Upper lobe of right lung (tissue), 1 donor: Measurements from ENCODE around the gene ADAMTS2. TPM values are rescaled to one million over a fixed set of nuclear protein-coding genes. Genes with fewer than 3 reads are reported as not detected.

Source experiments
- ATAC-seq: fragments of 200-7000 bp; cut with Tn5 transposase; one replicate; pipeline ENCODE4 v1.9.1; 2020; ENCODE audit warnings: mild to moderate bottlenecking, moderate library complexity
- DNase-seq: peaks from one replicate; pipeline ENCODE4 v3.0.0-alpha.2; 2020
- H3K27ac ChIP-seq: fragments of 200-600 bp; one replicate; pipeline ENCODE4 v1.8.0; 2022
- H3K27me3 ChIP-seq: fragments of 200-600 bp; one replicate; pipeline ENCODE4 v1.8.0; 2022; ENCODE audit warnings: mild to moderate bottlenecking
- H3K36me3 ChIP-seq: fragments of 200-600 bp; one replicate; pipeline ENCODE4 v1.8.0; 2022
- H3K4me1 ChIP-seq: fragments of 200-600 bp; one replicate; pipeline ENCODE4 v1.8.0; 2022
- H3K4me3 ChIP-seq: fragments of 200-600 bp; one replicate; pipeline ENCODE4 v1.8.0; 2022; ENCODE audit warnings: mild to moderate bottlenecking
- H3K9me3 ChIP-seq: fragments of 200-600 bp; one replicate; pipeline ENCODE4 v1.8.0; 2022
- CTCF ChIP-seq: fragments of 200-600 bp; IDR thresholded peaks from one replicate; pipeline ENCODE4 v1.8.0; 2022; ENCODE audit warnings: antibody characterized with exemption
- intact Hi-C: fragments of 100-400 bp; cut with DNase I; formaldehyde crosslinking; loops from one replicate; pipeline ENCODE4 v1.11.0; 2022
- total RNA-seq: library from RNA; stranded (reverse); fragmentation: NEBNext Ultra II Directional; extraction: Animal tissue kit (Norgen Biotek cat#: 25700); gene quantifications from one replicate; pipeline ENCODE4 v1.2.1, GENCODE V29; 2021
- donor health status: DM: no; HTN: yes; CAD: no; lungs with severe emphysema.

ADAMTS2 gene
- total RNA-seq, 1 donor from 2014 or later: 16.4 TPM

DNA sequence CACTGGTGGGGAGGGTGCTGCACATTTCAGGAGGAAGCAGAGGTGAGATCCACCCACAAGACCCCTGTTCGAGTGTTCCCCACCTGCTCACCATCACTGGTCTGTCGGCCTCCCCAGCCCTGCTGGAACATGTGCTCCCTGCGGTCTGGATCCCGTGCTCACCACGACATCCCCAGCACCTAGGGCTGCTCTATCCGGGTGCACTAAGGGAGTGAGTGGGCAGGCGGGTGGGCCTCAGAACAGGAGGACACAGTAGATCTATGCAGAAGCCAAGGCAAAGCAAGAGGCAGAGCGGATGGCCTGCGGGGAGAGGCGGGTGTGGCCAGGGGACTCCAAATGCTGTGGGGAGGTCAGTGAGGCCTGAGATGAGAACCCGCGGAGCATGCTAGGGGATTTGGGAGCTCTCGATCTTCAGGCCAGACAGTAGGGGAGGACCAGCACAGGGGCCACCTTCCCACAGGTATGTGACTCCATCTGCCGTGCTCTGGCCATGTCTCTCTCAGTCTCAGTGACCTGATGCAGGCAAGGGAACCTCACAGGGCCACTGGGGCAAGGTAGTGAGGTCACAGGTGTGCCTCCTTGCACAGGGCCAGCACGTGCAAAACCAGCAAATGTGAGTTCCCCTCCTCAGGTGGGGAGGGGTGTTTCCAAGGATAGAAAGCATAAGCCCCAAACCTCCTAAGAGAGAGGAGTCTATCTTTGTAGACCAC is 150.9 kb downstream of the ADAMTS2 start:
- H3K27me3 ChIP-seq: no peaks in the 10 kb centered on the region
- DNase-seq (peak; percentile 37), ATAC-seq (no peak)
- intact Hi-C loops: no loop called here
- H3K36me3 ChIP-seq: no peaks in the 10 kb centered on the region
- no peak overlapping the region for H3K27ac ChIP-seq
- no peak for TF ChIP-seq CTCF
- no peaks in the 10 kb centered on the region for H3K9me3 ChIP-seq
- H3K4me3 ChIP-seq: no peak overlapping the region
- H3K4me1 ChIP-seq: no peaks in the 10 kb centered on the region

- intact Hi-C loops: no loop called here
- DNase-seq (no peak), ATAC-seq (no peak)
- Histone ChIP-seq H3K9me3 (no peaks in the 10 kb centered on the region), H3K4me1 (no peaks in the 10 kb centered on the region), H3K27me3 (no peaks in the 10 kb centered on the region), H3K4me3 (no peak overlapping the region), H3K36me3 (no peaks in the 10 kb centered on the region), H3K27ac (no peak overlapping the region)
- no peak for TF ChIP-seq CTCF
Measured at GRCh38 chr5:179193746-179194145, 151.5 kb downstream of the ADAMTS2 start.

DNA sequence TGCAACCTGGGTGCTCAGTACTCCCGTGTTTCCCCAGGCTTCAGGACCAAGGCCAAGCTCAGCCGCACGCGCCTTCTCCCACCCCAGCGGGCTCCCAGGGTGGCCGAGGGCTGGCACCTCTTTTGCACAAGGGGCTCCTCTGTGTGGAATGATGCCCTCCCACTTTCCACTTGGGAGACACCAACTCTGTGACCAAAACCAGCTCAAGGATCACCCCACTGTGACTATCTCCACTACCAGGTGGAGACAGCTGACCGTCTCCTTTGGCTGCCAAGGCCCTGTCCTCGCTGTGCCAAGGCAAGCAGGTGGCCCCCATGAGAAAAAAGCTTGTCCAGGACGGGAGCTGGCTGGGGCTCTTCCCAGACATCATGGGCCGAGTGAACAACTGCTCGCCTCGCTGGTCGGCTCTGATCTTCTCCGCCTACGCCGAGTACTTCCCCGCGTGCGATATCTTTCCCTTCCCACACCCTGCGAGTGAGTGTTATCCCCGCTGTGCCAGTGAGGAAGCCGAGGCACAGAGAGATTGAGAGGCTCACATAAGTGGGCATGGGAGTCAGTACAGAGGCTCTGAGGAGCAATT is 152.3 kb downstream of the ADAMTS2 start:
- intact Hi-C loops: no loop called here
- Histone ChIP-seq H3K27ac (no peak overlapping the region), H3K9me3 (no peaks in the 10 kb centered on the region), H3K27me3 (no peaks in the 10 kb centered on the region), H3K4me3 (no peak overlapping the region), H3K4me1 (no peaks in the 10 kb centered on the region), H3K36me3 (no peaks in the 10 kb centered on the region)
- no peak for ATAC-seq
- DNase-seq: no peak
- TF ChIP-seq CTCF: no peak

GRCh38 chr5:179192185-179192890 is 152.9 kb downstream of the ADAMTS2 start:
- Histone ChIP-seq H3K4me1 (no peaks in the 10 kb centered on the region), H3K4me3 (no peak overlapping the region), H3K27ac (no peak overlapping the region), H3K27me3 (no peaks in the 10 kb centered on the region), H3K9me3 (no peaks in the 10 kb centered on the region), H3K36me3 (no peaks in the 10 kb centered on the region)
- ATAC-seq (no peak), DNase-seq (no peak)
- intact Hi-C loops: no loop called here
- TF ChIP-seq CTCF: no peak

DNA sequence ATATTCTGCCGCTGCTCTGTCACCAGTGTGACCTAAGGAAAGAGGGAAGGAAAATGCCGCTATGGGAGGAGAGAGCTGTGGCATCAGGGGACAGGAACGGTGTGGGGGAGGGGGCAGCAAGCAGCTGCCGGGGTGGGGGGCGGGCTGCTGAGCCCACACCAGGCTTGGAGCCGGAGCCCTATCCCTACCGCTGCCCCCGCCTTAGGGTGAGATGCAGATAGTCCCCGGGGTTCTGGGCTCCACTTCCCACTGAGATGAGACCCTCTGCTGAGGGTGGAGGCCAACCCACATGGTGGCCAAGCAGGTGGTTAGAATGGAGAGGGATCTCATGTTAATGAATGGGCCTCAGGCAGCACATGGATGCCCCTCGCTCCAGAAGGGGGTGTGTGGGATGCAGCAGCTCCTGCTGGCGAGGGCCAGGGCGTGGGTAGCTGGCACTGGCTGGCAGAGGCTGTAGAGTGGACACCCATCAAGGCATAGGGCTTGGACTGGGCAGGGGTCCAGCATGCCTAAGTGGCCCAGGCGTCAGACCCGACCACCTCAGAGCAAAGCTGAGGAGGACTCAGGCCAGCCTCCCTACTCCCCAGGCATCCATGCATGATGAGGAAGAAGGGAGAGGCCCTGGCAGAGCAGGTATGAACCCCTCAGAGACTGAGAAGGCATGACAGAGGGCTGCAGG is 153.6 kb downstream of the ADAMTS2 start:
- no peaks in the 10 kb centered on the region for H3K36me3 ChIP-seq
- no peak overlapping the region for H3K4me3 ChIP-seq
- no peak for DNase-seq
- ATAC-seq: no peak
- H3K9me3 ChIP-seq: no peaks in the 10 kb centered on the region
- no peaks in the 10 kb centered on the region for H3K27me3 ChIP-seq
- intact Hi-C loops: no loop called here
- no peak for TF ChIP-seq CTCF
- H3K27ac ChIP-seq: no peak overlapping the region
- H3K4me1 ChIP-seq: no peaks in the 10 kb centered on the region
